Transverse colon (tissue), 3 donors: ENCODE results near the gene ICAM3.

Source experiments
- POLR2A ChIP-seq: fragments of 450-650 bp; IDR thresholded peaks from one replicate; pipeline ENCODE4 v1.6.1; 2016; ENCODE audit warnings: antibody characterized with exemption, mild to moderate bottlenecking, moderate library complexity
- TF ChIP-seq, protein P1 (sequence below), 5 experiments: fragments of 200-600 bp in 3 of 5; fragments of 450-650 bp in 2 of 5; sonication (generic) in 3 of 5; IDR thresholded peaks; 1 replicate in 2 of 5; 2 replicates in 3 of 5; pipeline ENCODE4 v1.5.1; 2016 to 2017; ENCODE audit warnings: antibody characterized with exemption in 5 of 5, inconsistent platforms in 3 of 5, mild to moderate bottlenecking in 2 of 5, moderate library complexity in 1 of 5

DNA sequence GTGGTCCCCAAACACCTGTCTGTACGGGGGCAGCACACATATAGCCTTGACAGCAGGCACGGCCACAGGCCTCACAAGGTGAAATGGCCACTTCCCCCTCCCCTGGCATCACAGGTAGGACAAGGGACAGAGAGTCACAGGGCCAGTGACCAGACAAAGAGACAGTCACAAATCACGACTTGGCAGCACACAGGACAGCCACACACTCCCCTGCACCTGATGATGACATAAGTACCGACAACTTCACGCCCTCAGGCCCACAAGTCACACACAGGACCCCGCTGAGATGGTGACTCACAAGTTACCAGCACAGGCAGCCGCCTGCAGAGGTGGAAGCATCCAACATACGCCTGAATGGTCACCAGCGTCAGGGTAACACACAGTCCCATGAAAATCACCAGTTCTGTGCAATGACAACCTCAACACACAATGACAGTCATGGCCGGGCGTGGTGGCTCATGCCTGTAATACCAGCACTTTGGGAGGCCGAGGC, 24.4 kb upstream of the ICAM3 start:
- TF ChIP-seq, protein P1, sequence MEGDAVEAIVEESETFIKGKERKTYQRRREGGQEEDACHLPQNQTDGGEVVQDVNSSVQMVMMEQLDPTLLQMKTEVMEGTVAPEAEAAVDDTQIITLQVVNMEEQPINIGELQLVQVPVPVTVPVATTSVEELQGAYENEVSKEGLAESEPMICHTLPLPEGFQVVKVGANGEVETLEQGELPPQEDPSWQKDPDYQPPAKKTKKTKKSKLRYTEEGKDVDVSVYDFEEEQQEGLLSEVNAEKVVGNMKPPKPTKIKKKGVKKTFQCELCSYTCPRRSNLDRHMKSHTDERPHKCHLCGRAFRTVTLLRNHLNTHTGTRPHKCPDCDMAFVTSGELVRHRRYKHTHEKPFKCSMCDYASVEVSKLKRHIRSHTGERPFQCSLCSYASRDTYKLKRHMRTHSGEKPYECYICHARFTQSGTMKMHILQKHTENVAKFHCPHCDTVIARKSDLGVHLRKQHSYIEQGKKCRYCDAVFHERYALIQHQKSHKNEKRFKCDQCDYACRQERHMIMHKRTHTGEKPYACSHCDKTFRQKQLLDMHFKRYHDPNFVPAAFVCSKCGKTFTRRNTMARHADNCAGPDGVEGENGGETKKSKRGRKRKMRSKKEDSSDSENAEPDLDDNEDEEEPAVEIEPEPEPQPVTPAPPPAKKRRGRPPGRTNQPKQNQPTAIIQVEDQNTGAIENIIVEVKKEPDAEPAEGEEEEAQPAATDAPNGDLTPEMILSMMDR (IDR thresholded peaks at IDR 0.05), result no peak
- TF ChIP-seq POLR2A, result no peak
